GM12873 (cell line): ENCODE results near the gene TMEM171.

Experiments used
- TF ChIP-seq, protein P1 (sequence below): IDR thresholded peaks from 2 replicates; pipeline ENCODE4 v1.5.1; 2012; ENCODE audit warnings: low read depth, mild to moderate bottlenecking, moderate library complexity, low read length, control low read depth; ENCODE audit not compliant: insufficient read depth; ENCODE audit errors: missing control alignments

TMEM171 gene, protein sequence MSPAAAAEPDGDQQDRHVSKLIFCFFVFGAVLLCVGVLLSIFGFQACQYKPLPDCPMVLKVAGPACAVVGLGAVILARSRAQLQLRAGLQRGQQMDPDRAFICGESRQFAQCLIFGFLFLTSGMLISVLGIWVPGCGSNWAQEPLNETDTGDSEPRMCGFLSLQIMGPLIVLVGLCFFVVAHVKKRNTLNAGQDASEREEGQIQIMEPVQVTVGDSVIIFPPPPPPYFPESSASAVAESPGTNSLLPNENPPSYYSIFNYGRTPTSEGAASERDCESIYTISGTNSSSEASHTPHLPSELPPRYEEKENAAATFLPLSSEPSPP

DNA sequence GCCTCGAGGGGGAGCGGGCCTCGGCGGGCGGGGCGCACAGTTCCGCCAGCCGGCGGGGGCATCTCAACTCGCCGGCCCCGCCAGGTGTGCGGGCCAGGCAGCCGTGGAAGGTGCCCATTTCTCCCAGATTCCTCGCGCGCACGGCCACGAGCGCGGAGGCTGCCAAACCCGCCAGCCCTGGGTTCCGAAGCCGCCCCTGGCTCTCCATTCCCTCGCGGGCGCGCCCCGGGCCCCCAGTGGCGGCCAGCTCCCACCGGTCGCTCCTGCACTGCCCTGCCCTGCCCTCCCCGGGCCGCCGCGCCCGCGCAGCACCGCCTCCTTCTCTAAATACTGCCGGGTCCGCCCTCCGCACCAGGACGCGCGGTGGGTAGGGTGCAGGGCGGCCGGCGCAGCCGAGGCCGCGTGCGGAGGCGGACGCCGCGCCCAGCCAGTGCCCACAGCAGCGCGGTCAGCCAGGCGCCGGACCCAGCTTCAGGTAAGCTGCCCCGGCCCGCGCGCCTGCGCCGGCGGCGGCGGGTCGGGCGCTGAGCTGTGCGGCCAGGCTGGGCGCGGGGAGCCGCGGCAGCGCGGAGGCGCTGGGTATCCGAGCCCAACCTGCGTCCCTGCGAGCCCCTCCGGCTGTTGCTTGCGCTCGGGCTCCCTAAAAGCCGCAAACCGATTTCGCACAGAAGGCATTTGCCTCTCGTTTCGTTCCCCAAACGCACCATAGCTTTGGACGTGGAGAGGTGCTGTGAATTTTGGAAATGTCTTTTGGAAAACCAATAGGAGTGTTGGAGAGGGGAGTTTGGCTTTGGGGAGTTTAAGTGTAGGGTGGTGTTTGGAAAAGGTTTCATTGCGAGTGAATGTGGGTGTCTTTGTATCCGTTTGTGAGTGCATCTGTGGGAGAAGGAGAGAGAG is at the start of gene TMEM171:
Gene TMEM171 (plus strand): TSS at position 354 of the 897 bp plus-strand sequence. CDS start 2,799 bp downstream, outside the sequence.
- TF ChIP-seq, protein P1, sequence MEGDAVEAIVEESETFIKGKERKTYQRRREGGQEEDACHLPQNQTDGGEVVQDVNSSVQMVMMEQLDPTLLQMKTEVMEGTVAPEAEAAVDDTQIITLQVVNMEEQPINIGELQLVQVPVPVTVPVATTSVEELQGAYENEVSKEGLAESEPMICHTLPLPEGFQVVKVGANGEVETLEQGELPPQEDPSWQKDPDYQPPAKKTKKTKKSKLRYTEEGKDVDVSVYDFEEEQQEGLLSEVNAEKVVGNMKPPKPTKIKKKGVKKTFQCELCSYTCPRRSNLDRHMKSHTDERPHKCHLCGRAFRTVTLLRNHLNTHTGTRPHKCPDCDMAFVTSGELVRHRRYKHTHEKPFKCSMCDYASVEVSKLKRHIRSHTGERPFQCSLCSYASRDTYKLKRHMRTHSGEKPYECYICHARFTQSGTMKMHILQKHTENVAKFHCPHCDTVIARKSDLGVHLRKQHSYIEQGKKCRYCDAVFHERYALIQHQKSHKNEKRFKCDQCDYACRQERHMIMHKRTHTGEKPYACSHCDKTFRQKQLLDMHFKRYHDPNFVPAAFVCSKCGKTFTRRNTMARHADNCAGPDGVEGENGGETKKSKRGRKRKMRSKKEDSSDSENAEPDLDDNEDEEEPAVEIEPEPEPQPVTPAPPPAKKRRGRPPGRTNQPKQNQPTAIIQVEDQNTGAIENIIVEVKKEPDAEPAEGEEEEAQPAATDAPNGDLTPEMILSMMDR, result no peak

DNA sequence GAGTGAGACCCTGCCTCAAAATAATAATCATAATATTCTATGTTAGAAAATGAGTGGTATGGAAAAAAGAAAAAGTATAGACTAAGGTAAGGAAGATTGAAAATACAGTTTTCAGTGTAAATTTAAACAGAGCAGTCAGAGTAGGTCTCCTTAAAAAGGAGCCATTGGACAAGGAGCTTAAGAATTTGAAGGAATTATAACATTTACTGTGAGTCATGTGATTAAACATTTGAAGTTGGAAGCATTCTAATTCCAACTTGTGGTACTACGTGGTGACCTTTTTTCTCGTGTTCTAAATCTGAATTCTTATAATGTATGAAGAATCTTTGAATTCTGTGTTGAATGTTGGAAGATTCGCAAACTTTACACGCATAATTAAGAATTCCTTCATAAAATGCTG is 39.3 kb upstream of the TMEM171 start:
- TF ChIP-seq, protein P1, result no peak

DNA sequence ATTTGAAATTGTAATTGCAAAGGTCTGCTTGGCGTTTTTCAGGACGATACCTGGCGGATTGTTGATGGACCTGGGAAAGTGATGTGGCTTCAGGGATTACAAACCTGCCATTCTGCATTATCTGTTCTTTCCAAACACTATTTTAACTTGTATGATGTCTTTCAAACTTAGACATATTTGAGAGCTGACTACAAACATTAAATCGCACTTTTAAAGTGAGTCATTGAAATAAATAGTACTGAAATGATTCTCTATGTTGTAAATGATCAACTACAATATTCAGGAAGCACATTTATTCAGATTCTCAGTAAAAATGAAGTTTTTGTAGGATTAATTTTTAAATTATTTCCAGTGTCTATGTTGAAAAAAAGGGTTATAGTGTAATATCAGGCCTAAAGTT is 32.3 kb upstream of the TMEM171 start:
- TF ChIP-seq, protein P1, result no peak

DNA sequence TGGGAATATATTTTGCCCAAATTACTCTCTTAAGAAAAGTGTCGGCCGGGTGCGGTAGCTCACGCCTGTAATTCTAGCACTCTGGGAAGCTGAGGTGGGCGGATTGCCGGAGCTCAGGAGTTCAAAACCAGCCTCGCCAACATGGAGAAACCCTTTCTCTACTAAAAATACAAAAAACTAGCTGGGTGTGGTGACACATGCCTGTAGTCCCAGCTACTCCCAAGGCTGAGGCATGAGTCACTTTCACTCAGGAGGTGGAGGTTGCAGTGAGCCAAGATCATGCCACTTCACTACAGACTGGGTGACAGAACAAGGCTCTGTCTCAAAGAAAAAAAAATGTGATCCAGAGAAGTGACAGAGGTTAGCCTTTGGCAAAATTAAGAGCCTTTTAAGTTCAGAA is 26.4 kb upstream of the TMEM171 start:
- TF ChIP-seq, protein P1, result no peak

DNA sequence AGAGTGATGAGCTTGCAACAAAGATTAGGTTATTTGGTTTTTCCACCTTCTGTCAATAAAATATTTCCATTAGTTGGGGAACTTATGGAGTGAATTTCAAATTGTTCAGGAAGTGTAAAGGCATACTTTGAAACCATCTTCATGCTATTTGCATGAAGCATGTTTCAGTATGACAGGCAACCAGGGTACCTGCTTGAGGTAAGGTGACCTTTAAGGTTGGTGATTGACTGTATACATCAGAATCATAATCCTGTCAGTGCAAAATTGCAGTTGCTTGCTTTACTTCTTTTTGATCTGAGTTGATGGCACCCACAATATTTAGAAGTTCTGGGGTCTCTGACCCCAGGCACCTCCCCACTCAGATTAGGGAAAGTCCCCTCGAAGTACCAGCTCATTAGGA is 26.0 kb upstream of the TMEM171 start:
- TF ChIP-seq, protein P1, result no peak

DNA sequence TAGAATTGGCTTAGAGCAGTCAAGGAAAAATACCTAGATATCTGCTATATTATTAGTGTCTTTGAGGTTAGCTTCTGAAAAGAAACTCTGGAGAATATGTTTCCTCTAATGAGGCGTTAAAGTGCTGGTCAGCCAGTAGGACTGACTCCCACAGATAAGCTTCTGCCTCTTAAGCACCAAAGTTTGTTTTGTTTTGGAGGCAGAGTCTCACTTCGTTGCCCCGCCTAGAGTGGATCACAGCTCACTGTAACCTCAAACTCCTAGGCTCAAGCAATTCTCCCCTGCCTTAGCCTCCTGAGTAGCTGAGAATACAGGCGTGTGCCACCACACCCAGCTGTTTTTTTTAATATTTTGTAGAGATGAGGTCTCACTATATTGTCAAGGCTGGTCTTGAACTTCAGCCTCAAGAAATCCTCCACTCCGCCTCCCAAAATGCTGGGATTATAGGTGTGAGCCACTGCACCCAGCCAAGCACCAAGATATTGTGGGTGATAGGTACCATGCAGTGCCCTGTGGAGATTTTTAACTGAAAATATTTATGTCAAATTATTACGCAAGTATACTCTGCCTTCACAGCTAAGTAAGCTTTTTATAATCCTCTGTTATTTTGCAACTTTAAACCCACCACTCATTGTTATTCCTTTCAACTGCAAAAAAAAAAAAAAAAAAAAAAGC is 24.7 kb upstream of the TMEM171 start:
- TF ChIP-seq, protein P1, result no peak

DNA sequence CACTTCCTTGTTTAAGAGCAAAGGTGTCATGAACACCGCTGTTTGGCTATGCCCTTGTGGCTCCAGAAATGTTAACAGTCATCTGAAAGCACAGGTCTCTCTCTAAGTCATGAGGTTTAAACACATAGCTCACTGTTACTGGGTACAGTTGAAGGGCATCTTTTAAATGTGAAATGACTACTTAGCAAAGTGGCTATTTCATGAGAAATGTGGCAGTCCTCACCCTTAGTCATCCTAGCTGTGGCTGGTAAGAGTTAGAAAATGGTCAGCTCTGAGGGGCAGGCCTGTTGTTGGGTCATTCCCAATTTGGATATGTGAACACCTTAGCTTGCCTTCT is 24.2 kb upstream of the TMEM171 start:
- TF ChIP-seq, protein P1, result no peak
